ENCODE measurements around the gene PRDX3.

The PRDX3 gene

GRCh38 chr10:119178372-119179119, at the start of gene PRDX3:
Gene PRDX3, minus strand, starts transcription at chr10:119178812. Its CDS starts 22 bp downstream, at chr10:119178790.
- peak; percentile 86 for DNase-seq

DNA sequence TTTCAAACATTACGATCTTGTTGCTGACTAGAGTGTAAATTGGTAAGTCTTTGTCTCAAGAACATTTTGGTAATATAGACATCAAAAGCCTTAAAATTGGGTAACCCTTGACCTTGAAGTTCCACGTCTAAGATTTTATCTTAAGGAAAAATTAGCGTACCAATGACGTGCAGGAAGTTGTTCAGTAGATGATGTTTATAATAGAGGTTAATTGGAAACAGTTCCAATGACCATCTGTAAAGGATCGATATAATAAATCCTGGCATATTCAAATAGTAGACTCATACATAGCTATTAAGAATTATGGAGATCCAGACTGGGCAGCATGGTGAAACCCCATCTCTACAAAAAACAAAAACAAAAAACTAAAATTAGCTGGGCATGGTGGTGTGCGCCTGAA, 49.2 kb upstream of the PRDX3 start:
- no peak for DNase-seq

DNA sequence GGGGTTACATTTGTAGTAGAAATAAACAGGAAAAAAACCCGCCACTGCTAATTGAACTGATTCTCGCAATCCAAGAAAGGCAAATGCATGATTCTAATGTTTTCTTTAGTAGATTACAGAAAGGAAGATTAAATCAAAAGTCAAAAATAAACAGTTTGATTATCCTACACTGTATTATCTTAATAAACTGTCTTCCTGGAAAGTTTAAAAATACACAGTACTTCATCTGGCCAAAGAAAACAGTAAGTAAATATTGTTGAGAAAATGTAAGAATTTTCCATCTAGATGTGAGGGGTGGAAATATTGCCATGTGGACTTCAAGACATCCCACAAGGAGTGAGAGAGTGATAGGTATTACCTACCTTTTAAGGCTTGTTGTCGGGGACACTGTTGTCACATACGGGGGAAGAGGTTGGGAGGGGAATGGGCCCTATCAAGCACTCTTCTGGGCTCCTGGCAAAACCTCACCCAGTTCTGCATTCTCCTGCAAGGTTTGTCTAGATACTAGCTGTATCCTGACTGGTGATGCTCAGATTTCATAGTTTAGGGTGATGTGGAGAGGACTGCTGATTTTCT, 46.6 kb upstream of the PRDX3 start:
- no peak for DNase-seq

- DNase-seq = no peak
Observed at GRCh38 chr10:119222966-119223386, 44.4 kb upstream of the PRDX3 start.

DNA sequence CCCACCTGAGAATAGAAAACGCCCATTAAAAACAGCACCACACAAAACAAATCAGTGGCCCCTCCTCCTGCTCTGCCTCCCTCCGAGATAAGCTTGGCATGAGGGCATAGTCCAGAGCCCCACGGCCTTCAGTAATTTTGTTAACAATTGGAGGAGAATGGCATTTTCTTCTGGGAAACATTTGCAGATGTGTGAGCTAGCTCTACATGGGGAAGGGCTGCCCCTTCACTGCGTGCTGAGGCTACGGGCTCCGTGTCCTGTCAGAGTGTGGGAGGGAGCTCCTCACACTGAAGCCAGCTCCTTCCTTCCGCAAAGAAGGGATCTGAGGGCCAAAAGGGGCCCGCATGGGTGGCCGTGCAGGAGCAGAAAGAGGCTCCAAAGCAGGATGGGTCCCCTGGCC, 43.9 kb upstream of the PRDX3 start:
- no peak for DNase-seq

GRCh38 chr10:119221666-119222065, 43.1 kb upstream of the PRDX3 start:
- no peak for DNase-seq

DNA sequence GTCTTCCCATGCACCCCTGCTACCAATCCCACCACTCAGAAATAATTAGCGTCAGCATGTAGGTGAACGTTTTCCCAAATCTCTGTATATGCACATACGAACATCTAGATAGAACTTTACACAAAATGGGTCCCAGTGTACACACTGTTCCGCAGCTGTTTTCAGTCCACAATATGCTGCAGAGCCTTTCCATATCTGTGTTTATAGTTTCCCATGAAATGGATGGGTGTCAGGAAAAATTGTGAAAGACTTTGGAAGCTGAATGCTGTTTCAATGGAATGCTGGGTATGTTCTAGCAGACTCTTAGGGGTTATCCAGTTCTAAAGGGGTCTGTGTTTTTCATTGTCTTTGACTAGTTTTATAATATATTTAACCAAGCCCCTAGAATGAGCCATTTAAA, 42.6 kb upstream of the PRDX3 start:
- DNase-seq = no peak

GRCh38 chr10:119219871-119220270, 41.3 kb upstream of the PRDX3 start:
- DNase-seq = no peak

GRCh38 chr10:119217991-119218490, 39.4 kb upstream of the PRDX3 start:
- DNase-seq = peak; percentile 35

GRCh38 chr10:119217401-119217800, 38.8 kb upstream of the PRDX3 start:
- no peak for DNase-seq

DNA sequence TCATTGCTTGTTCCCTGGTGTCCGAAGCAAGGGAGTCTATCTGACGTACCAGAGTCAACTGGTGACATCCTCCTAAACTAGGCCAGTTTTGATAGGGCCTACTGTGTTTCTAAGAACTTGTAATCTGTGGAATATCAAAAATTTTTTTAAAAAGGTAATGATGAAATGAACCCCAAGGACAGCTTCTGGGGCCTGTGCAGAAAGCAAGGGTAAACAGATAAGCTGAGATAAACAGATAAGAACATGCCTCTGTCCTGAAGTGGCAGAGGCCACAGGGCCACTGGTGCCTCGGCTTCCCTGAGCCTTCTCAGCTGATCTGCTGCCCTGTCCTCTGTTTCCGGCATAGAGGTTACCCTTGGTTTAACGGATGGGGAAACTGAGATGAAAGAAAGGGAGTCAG, 37.5 kb upstream of the PRDX3 start:
- no peak for DNase-seq

DNA sequence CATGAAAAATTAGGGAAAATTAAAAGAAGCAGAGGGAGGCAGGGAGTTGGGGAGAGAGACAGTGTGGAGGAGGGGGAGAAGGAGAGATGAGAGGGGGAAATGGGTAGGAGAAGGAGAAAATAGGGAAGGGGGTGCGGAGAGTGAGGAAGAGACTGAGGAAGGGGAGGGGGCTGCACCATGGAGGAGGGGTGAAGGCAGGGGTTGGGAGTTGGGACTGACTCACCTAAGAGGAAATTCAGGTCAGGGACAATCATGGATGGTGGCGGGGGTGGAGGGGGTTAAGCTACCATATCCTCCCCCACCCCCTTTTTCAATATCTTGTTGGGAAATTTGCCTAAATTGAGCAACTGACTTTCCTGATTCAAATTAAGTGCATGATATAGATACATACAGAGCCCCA, 36.8 kb upstream of the PRDX3 start:
- no peak for DNase-seq

- DNase-seq = no peak
Observed at GRCh38 chr10:119211625-119212441, 33.2 kb upstream of the PRDX3 start.

DNA sequence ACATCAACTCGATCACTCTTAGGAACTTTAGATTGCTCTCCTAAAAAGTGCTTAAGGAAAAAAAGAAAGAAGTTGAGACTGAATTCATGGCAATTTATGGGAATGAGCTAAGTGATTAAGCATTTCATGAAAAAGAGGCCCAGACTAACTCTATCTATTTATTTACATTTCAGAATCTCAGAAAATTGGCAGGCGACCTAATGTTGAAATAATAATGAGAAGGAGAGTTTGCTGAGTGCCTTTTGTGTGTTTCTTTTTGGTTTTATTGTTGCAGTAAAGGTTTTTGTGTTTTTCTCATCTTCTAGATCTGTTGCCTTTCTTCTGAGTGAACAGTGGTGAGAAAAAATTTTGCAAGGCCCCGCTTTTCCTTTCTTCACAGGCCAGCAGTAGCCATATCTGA, 32.6 kb upstream of the PRDX3 start:
- no peak for DNase-seq

GRCh38 chr10:119210633-119211032, 32.0 kb upstream of the PRDX3 start:
- DNase-seq = no peak

DNA sequence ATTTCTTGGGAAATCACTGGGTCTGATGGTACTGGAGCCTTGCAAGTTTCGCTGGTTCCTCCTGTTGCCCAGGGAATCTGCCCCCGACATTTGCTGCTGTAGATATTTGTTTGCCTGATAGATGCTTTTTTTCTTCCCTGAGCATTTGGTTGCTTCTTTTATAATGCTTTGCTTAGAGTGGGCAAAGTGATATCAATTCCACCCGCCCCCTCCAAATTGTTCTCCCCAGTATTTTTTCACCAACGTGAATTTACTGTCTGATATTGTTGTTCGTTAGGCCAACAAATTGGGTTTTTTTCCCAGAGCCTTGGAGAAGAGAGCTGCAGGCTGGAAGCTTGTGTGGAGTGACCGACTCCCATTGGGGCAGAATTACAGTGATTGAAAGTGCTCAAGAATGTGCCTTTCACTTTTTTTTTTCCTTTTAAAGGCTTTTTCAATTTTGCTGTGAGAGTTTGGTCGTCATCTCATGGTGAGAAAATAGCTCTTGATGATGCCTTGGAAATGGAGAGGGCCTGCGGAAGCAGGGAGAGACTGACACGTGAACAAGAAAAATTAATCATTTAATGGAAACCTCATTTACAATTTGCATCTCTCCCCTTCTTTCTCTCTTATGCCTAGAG, 31.2 kb upstream of the PRDX3 start:
- no peak for DNase-seq

- peak; percentile 22 for DNase-seq
Observed at GRCh38 chr10:119209035-119209735, 30.6 kb upstream of the PRDX3 start.

DNA sequence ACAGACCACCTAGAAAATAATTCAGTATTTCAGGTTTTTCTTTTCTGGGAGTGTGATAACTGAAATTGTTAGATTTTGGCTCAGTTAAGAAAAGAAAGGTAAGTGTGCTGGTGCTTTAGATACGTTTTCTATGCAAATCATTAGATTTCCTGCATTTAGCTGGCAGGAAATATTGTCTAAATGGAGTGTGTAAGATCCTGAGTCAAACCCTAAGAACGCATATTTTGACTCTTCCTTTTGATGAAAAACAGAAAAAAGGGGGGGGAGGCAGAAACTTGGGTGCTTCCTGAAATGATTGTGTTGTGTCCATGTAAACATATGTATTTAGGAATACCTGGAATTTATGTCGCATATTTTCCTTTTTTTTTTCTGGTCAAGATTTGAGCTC, 29.9 kb upstream of the PRDX3 start:
- DNase-seq = no peak

DNA sequence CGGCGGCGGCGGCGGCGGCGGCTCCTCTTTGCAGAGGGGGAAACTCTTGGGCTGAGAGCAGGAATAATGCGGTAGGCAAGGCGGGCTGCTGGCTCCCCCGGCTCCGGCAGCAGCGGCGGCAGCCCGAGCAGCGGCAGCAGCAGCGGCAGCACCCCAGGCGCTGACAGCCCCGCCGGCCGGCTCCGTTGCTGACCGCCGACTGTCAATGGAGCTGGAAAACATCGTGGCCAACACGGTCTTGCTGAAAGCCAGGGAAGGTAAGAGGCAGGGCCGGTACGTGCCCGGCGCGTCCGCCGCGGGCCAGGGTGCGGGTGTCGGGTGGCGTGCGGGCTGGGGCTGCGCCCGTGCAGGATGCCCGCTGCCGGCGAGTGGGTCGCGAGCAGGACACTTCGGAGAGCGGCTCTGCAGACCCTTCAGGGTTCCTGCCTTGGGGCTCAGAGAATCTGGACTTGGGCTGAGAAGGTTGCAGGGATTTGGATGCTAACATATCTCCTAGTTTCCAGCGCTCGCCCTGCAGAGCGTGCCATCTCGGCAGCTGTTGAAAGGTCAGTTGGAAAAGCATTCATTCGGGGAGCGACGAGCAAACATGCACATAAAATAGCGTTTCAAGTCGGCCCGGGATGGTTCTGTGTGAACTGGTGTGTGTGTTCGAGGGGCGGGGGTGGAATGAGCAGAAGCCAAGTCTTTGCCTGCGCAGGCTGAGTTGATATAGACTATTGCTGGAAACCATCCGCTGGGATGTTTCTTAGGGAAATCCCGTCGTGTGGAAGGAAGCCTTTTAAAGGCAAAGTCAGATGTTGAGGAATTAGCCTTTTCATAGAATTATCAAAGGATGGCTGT, 29.3 kb upstream of the PRDX3 start:
- peak; percentile 33 for DNase-seq

GRCh38 chr10:119207366-119207666, 28.7 kb upstream of the PRDX3 start, which contains the start of gene GRK5:
Gene GRK5, plus strand, starts transcription at chr10:119207571. Its CDS starts 347 bp downstream, at chr10:119207918.
- DNase-seq = peak; percentile 82

DNA sequence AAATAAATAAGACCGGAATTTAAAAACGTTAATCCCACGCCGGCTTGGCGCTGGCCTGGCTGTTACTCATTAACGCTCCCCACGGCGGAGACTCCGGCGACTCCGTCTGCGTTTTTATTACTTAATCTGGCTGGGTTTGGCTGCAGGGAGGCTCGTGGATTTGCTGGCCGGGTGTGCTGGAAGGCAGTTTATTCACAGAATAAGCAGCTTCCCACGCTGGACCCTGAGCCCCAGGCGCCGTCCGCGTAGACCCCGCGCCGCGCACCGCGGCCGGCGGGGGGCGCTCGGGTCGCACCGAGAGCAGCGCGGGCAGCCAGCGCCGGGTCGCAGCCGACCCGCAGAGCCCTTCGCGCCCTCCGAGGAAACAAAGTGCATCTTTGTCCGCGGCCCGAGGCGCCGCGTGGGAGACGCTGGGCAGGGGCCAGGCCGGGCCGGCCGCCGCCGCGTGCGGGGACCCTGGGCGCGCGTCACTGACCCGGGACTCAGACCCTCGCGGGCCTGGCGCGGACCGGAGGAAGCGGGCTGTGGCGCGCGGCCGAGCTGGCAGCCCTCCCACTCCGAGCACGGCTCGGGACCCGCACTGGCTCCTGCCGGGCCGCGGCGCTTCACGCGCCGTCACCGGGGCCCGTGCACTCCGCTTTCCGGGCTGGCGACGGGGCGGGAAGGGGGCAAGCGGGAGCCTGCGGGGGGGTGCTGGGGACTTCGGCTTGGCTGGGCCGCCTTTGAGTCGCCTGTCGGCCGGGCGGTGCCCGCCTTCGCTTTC, 28.2 kb upstream of the PRDX3 start:
- DNase-seq = peak; percentile 39

All from NCI-H2171 treated with DMSO at 0.1 percent for 48 hours (cell line).